ENCODE data around the gene KYAT1. TPM values are rescaled to one million over a fixed set of nuclear protein-coding genes. Genes with fewer than 3 reads are reported as not detected.

KYAT1 gene
- polyA plus RNA-seq, 4 donors, result 4.1 to 7.5 (median 5.2) TPM

DNA sequence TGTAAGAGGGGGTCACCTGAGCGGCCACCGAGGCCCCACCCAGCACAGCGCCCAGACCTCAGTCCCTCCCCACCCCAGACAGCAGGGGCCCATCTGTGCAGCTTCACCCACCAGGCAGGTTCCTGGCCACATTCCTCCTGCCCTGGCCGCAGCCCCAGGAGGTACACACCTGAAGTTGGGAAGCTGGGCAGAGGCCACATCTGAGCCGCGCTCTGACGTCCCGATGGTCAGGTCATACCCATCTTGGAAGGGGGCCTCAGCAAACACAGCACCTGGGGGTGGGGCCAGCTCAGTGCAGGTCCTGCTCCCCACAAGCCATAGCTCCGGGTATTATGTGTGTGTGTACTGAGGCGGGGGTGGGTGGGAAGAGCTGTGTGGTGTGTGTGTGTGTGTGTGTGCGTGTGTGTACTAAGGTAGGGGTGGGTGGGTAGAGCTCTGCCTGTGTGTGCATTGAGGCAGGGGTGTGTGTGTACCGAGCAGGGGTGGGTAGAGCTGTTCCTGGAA lies 57.8 kb downstream of the KYAT1 start:
- H3K27me3 ChIP-seq (ENCODE audit: control insufficient read depth in 3 of 3, insufficient read depth in 3 of 3, low read length in 3 of 3), result no peaks in the 10 kb centered on the region
- no peak for DNase-seq
- H3K9me3 ChIP-seq (ENCODE audit: control insufficient read depth in 2 of 2, insufficient read depth in 1 of 2, low read depth in 1 of 2, low read length in 1 of 2), result no peaks in the 10 kb centered on the region
- peaks cover 11 to 86% (median 15%) of the 10 kb centered on the region in 3 donors for H3K36me3 ChIP-seq (ENCODE audit: control insufficient read depth in 3 of 3, insufficient read depth in 2 of 3, low read depth in 1 of 3, low read length in 3 of 3)
- no peak overlapping the region for H3K27ac ChIP-seq (ENCODE audit: low read depth in 1 of 3, low read length in 2 of 3)
- no peak for FAIRE-seq
- WGBS, 3 donors, result 87 to 89% (median 88%) methylated on average over 12 of the region's 12 CpGs
- H3K4me1 ChIP-seq (ENCODE audit: control insufficient read depth in 3 of 3, insufficient read depth in 2 of 3, low read depth in 1 of 3, low read length in 2 of 3), result peaks cover 0 to 22% (median 4%) of the 10 kb centered on the region in 3 donors
- no peak overlapping the region for H3K4me3 ChIP-seq (ENCODE audit: low read depth in 1 of 3, low read length in 3 of 3)

DNA sequence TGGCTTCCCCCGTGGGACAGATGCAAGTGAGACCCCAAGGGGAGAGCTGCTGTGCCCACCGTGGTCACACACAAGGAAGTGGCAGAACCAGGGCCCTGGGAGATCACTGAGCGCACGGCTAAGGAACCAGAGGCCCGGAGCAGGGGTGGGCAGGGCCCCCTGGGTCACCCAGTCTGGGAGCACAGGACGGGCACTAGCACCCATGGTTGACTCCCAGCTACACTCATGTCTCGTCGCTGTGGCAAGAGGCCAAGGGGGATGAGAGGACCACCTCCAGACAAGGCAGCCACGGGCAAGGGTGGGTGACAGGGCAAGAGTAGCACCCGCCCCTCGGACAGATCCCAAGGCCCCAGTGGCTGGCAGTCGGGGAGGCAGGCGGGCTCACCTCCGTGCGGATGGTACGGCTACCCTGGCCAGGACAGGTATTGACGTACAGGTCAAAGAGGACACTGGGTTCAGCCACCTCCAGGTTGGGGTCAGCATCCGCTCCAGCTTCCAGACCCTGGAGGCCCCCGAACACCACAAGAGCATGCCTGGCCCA lies 58.3 kb downstream of the KYAT1 start:
- WGBS, 3 donors, result 86 to 90% (median 89%) methylated on average over 17 to 19 of the region's 19 CpGs
- Histone ChIP-seq H3K9me3 (ENCODE audit: control insufficient read depth in 2 of 2, insufficient read depth in 1 of 2, low read depth in 1 of 2, low read length in 1 of 2) (no peaks in the 10 kb centered on the region), H3K36me3 (ENCODE audit: control insufficient read depth in 3 of 3, insufficient read depth in 2 of 3, low read depth in 1 of 3, low read length in 3 of 3) (peaks cover 11 to 84% (median 15%) of the 10 kb centered on the region in 3 donors), H3K4me1 (ENCODE audit: control insufficient read depth in 3 of 3, insufficient read depth in 2 of 3, low read depth in 1 of 3, low read length in 2 of 3) (peaks cover 0 to 17% (median 4%) of the 10 kb centered on the region in 3 donors), H3K27ac (ENCODE audit: low read depth in 1 of 3, low read length in 2 of 3) (no peak overlapping the region), H3K4me3 (ENCODE audit: low read depth in 1 of 3, low read length in 3 of 3) (no peak overlapping the region), H3K27me3 (ENCODE audit: control insufficient read depth in 3 of 3, insufficient read depth in 3 of 3, low read length in 3 of 3) (no peaks in the 10 kb centered on the region)
- DNase-seq (no peak), FAIRE-seq (no peak)

DNA sequence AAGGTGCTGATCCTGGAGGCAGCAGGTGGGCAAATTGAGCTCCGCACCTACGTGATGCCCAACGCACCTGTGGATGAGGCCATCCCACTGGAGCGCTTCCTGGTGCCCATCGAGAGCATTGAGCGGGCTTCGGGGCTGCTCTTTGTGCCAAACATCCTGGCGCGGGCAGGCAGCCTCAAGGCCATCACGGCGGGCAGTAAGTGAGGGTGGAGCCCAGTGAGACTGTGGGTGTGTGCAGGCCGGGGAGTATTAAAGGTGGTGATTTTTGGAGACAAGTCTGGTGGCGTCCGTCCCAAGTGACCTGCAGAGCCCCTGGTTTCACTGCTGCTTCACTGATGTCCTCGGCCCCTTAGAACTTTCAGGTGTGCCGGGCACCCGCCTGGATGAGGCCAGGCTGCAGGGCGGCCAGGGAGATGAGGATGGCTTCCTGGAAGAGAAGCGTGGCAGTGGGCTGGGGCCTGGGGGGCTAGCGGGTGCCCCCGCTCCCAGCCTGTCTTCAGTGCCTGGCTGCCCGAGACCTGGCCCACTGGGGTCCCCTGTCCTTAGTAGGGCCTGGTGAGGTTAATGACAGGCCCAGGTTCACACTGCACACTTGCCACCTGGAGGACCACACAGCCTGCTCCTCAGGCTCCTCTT lies 59.2 kb downstream of the KYAT1 start:
- peaks cover 11 to 78% (median 15%) of the 10 kb centered on the region in 3 donors for H3K36me3 ChIP-seq (ENCODE audit: control insufficient read depth in 3 of 3, insufficient read depth in 2 of 3, low read depth in 1 of 3, low read length in 3 of 3)
- 94 to 96% (median 94%) methylated on average over 22 of the region's 22 CpGs for WGBS, 3 donors

DNA sequence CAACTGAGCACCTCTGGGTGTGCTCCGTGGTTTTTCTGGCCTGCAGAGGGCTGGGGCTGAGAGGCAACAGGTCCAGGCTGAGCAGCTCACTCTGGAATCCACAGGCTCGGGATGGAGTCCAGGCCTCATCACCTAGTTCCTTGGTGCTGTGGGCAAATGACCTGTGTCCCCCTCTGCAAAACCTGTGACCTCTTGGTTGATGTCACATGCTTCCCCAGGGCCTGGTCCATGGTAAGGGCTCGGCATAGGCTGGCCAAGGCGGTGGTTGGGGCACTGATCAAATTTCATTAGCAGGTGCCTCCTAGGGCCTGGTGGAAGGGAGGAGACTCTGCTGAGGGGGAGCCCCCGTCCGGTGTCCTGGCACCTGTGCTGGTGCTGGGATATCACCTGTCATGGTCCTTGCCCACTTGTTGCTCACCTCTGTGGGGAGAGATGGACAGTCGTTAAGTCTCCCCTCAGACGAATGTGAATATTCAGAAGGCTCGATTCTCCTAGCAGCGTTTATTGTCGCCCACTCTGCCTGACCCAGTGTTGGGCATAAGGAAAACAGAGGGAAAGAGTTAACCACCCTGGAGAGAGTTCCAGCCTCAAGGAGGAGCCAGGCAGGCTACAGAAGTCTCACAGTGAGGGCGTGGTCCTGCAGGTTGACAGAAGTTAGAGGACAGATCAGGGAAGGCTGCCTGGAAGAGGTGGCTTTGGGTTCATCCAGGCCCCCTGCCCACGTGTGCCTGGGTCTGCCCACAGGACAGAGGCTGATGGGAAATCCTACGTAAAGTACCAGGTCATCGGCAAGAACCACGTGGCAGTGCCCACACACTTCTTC lies 60.0 kb downstream of the KYAT1 start:
- H3K9me3 ChIP-seq (ENCODE audit: control insufficient read depth in 2 of 2, insufficient read depth in 1 of 2, low read depth in 1 of 2, low read length in 1 of 2), result peaks cover 0 to 3% of the 10 kb centered on the region in 2 donors
- no peak for DNase-seq
- H3K4me1 ChIP-seq (ENCODE audit: control insufficient read depth in 3 of 3, insufficient read depth in 2 of 3, low read depth in 1 of 3, low read length in 2 of 3), result peaks cover 0 to 15% (median 4%) of the 10 kb centered on the region in 3 donors
- H3K27ac ChIP-seq (ENCODE audit: low read depth in 1 of 3, low read length in 2 of 3), result no peak overlapping the region
- H3K4me3 ChIP-seq (ENCODE audit: low read depth in 1 of 3, low read length in 3 of 3), result no peak overlapping the region
- FAIRE-seq, result no peak
- peaks cover 11 to 70% (median 15%) of the 10 kb centered on the region in 3 donors for H3K36me3 ChIP-seq (ENCODE audit: control insufficient read depth in 3 of 3, insufficient read depth in 2 of 3, low read depth in 1 of 3, low read length in 3 of 3)
- no peaks in the 10 kb centered on the region for H3K27me3 ChIP-seq (ENCODE audit: control insufficient read depth in 3 of 3, insufficient read depth in 3 of 3, low read length in 3 of 3)
- 85 to 90% (median 88%) methylated on average over 16 of the region's 16 CpGs for WGBS, 3 donors

More for the DNA sequence above, 59.2 kb downstream of the KYAT1 start:
- FAIRE-seq, result no peak
- peaks cover 0 to 15% (median 4%) of the 10 kb centered on the region in 3 donors for H3K4me1 ChIP-seq (ENCODE audit: control insufficient read depth in 3 of 3, insufficient read depth in 2 of 3, low read depth in 1 of 3, low read length in 2 of 3)
- no peak overlapping the region for H3K4me3 ChIP-seq (ENCODE audit: low read depth in 1 of 3, low read length in 3 of 3)
- no peaks in the 10 kb centered on the region for H3K27me3 ChIP-seq (ENCODE audit: control insufficient read depth in 3 of 3, insufficient read depth in 3 of 3, low read length in 3 of 3)
- peaks cover 0 to 1% of the 10 kb centered on the region in 2 donors for H3K9me3 ChIP-seq (ENCODE audit: control insufficient read depth in 2 of 2, insufficient read depth in 1 of 2, low read depth in 1 of 2, low read length in 1 of 2)
- no peak overlapping the region for H3K27ac ChIP-seq (ENCODE audit: low read depth in 1 of 3, low read length in 2 of 3)
- no peak for DNase-seq

DNA sequence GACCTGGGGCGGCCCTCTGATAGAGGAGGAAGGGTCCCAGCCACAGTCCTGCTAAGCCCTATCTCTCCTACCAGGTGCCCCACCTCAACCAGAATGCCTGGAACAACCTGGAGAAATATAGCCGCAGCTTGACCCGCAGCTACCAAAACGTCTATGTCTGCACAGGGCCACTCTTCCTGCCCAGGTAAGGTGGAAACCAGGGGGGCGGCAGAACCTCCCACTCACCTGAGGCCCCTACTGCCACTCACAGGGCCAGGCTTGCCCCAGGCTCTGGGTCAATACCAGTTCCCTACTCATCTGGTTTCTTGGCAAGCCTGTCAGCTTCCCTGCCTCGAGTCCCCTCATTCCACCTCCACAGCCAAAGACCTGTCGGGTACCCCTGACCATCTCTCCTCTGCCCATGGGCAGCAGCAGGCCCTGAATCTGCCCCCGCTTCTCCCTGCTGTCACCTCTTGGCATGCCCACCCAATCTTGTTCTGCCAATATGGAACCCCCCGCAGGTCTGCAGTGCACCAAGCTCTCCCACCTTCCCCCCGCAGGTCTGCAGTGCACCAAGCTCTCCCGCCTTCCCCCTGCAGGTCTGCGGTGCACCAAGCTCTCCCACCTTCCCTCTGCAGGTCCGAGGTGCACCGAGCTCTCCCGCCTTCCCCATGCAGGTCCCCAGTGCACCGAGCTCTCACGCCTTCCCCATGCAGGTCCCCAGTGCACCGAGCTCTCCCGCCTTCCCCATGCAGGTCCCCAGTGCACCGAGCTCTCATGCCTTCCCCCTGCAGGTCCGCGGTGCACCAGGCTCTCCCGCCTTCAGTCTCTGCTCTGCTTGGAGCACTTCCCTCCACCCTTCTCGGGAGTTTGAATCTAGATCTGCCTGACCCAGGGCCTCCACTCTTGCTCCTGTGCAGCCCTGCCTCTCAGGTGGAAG lies 60.8 kb downstream of the KYAT1 start:
- Histone ChIP-seq H3K36me3 (ENCODE audit: control insufficient read depth in 3 of 3, insufficient read depth in 2 of 3, low read depth in 1 of 3, low read length in 3 of 3) (peaks cover 11 to 62% (median 15%) of the 10 kb centered on the region in 3 donors), H3K27me3 (ENCODE audit: control insufficient read depth in 3 of 3, insufficient read depth in 3 of 3, low read length in 3 of 3) (no peaks in the 10 kb centered on the region), H3K9me3 (ENCODE audit: control insufficient read depth in 2 of 2, insufficient read depth in 1 of 2, low read depth in 1 of 2, low read length in 1 of 2) (peaks cover 0 to 3% of the 10 kb centered on the region in 2 donors), H3K4me1 (ENCODE audit: control insufficient read depth in 3 of 3, insufficient read depth in 2 of 3, low read depth in 1 of 3, low read length in 2 of 3) (peaks cover 0 to 15% (median 4%) of the 10 kb centered on the region in 3 donors), H3K27ac (ENCODE audit: low read depth in 1 of 3, low read length in 2 of 3) (no peak overlapping the region), H3K4me3 (ENCODE audit: low read depth in 1 of 3, low read length in 3 of 3) (no peak overlapping the region)
- no peak for FAIRE-seq
- 83 to 87% (median 84%) methylated on average over 23 to 24 of the region's 24 CpGs for WGBS, 3 donors
- no peak for DNase-seq

DNA sequence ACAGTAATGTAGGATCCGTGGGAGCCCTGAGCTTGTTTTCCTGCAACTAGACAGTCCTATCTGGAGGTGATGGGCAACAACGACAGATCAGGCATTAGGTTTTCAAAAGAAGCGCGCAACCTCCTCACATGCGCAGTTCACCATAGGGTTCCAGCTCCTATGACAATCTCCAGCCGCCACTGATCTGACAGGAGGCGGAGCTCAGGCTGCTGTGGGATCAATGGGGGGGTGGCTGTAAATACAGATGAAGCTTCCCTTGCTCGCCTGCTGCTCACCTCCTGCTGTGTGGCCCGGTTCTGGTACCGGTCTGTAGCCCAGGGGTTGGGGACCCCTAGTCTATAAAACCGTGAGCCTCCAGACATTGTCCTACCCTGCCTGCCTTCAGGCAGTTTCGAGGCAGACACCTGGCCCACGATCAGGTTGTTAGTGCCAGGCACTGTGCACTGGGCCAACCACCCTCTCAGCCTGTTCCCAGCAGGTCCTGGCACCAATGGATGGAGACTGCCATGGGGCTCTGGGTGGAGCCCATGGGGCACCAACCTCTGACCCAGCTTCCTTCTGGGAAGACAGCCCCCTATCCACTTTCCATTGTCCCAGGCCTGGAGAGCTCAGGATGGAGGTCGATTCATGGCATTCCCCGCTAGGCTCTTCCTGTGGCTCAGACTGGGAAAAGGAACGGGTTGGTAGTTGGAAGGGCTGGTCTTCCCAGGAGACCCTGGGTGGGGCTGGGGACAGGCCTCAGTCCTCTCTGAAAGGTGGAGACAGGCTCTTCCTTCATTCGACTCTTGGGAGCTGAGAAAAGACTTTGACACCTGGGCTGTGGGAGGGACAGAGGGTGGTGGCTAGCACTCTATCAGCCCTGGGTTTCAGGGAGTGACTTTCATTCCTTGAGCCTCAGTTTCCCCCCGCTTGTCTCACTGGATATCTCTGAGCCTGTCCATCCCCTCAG lies 61.8 kb downstream of the KYAT1 start:
- peaks cover 0 to 3% of the 10 kb centered on the region in 2 donors for H3K9me3 ChIP-seq (ENCODE audit: control insufficient read depth in 2 of 2, insufficient read depth in 1 of 2, low read depth in 1 of 2, low read length in 1 of 2)
- no peak for FAIRE-seq
- H3K4me3 ChIP-seq (ENCODE audit: low read depth in 1 of 3, low read length in 3 of 3), result peak overlapping the region in 1 of 3 donors; percentile 69
- DNase-seq, result peak; percentile 45 to 63
- peaks cover 8 to 52% (median 15%) of the 10 kb centered on the region in 3 donors for H3K36me3 ChIP-seq (ENCODE audit: control insufficient read depth in 3 of 3, insufficient read depth in 2 of 3, low read depth in 1 of 3, low read length in 3 of 3)
- no peak overlapping the region for H3K27ac ChIP-seq (ENCODE audit: low read depth in 1 of 3, low read length in 2 of 3)
- H3K4me1 ChIP-seq (ENCODE audit: control insufficient read depth in 3 of 3, insufficient read depth in 2 of 3, low read depth in 1 of 3, low read length in 2 of 3), result peaks cover 0 to 15% (median 4%) of the 10 kb centered on the region in 3 donors
- WGBS, 3 donors, result 61 to 70% (median 65%) methylated on average over 18 of the region's 18 CpGs
- no peaks in the 10 kb centered on the region for H3K27me3 ChIP-seq (ENCODE audit: control insufficient read depth in 3 of 3, insufficient read depth in 3 of 3, low read length in 3 of 3)
